GM21786 (cell line): Measurements from ENCODE around the gene CAMK2B.
"Not testable (repeated sequence)": the region's sequence is repeated elsewhere in the genome, so short reads cannot be mapped to it uniquely, and the experiment has no call there.

Experiments
- ATAC-seq: cut with Tn5 transposase; IDR thresholded peaks from one replicate; pipeline ENCODE4 v1.9.1; 2021; ENCODE audit not compliant: unreplicated experiment

CAMK2B gene

DNA sequence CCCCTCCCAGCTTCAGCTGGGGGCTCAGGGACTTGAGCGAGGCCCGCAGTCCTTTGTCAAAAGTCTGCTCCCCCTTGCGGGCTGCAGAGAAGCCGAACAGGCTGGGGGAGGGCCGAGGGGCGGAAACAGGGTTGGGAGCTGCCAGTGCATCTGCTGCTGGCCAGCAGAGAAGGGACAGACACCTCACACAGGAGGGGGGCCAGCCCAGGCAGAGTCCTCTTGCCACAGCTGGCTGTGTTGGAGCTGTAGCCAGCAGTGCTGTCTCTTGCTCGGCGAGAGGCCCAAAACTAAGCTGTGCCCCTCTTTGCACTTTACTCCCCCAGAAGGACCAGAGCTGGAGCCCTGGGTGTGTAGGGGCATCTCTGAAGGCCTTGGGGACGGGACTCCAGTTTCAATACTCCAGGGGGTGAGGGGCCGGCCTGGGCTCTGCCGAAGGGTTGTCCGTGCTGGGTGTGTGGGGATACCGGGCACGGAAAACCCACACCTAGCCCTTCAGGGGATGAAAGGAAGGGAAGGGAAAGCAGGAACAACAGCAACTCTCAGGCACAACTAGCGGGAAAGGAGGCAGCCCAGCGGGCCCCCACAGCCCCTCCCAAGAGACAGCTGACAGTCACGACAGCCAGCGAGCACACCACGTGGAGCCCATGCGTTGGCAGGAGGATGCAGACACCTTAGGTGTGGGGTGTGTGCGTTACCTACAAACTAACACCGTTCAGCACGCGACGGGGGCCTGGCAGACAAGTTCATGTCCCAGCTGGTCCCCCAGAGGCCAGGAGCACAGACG lies 106.8 kb downstream of the CAMK2B start:
- no peak for ATAC-seq

GRCh38 chr7:44217852-44218402 lies 107.5 kb downstream of the CAMK2B start:
- ATAC-seq, result no peak

DNA sequence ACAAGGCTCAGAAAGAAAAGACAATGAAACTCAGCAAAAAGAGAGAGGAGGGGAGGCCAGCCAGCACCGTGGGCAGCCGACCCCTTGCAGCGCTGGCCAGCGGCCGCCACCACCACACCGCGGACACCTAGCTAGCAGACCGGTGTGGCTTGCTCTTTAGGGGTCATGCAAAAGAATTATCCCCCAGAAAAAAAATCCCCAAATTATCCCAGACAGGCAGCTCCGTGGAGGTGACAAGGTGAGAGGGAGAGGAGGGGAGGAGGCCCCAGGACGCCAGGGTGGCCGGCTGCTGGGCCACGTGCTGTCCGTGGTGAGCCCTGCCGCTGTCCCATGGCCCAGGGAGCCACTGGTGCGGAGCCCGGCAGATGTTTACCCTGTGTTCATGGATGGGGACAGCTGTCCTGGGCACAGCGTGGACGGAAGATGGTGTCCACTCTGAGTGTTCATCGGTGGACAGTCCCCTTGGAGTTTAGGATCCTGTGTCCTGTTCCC lies 108.1 kb downstream of the CAMK2B start:
- no peak for ATAC-seq

DNA sequence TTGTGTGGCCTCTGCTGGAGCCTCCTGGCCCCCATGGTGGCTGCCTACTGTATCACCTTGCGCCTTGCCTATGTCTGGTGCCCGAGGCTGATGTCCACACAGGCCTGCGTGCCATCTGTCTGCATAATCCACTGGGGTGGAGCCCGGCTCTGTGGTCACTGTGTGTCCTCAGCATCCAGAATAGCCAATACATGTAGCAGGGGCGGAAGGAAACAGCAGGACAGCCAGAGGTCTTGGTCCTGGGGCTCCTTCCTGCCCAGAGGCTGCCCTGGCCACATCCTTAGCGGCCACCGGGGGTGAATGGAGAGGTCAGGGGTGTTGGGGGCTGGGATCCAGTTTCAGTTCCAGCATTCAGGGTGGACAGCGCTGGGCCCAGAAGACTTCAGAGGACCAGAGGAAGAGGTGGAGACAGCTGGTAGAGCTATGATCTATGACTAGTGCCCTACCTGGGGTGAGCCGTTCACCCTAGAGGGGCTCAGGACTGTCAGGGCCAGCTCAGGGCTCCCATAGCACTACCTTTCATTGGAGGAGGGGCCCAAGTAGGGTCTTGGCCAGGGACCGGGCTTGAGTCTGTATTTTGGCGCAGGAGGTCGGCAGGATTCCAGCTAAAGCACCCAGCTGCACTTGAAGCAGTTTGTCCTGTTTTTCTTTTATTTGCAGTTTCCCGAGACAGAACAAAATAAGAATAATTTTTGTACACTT lies 108.7 kb downstream of the CAMK2B start:
- no peak for ATAC-seq

DNA sequence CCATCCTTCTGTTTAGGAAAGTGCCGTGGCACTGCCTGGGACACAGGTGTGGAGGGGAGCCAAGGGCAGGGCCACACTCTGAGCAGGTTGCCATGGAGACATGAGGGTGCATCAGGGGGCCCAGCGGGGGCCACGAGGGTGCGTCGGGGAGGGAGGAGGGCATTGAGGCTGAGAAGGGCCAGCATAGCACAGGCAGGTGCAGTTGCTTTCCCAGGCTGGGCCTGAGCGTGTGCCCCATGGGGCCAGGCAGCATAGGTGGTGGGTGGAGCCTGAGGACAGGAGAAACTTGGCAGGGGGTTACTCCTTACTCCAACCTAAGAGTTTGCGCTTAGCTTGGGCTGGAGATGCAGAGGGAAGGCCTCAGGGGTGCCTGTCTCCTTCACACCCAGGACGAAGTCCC lies 109.4 kb downstream of the CAMK2B start:
- ATAC-seq, result no peak

DNA sequence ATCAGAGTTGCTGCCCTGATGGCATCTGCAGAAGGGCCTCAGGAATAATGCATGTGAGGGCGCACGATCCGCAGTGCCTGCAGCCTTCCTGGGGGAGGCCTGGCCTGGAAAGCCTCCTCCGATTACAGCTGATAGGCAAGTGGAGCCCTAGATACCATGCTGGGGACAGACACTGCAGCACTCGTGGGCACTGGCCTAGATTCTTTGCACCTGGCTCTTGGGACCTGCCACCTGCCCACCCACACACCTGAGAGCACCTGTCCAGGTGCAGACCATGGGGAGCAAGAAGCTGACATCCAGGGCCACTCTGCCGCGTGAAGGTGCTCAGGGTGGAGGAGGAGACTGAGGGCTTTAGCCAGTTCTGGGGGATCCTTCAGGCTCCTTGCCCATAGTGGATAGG lies 109.9 kb downstream of the CAMK2B start:
- ATAC-seq, result no peak

DNA sequence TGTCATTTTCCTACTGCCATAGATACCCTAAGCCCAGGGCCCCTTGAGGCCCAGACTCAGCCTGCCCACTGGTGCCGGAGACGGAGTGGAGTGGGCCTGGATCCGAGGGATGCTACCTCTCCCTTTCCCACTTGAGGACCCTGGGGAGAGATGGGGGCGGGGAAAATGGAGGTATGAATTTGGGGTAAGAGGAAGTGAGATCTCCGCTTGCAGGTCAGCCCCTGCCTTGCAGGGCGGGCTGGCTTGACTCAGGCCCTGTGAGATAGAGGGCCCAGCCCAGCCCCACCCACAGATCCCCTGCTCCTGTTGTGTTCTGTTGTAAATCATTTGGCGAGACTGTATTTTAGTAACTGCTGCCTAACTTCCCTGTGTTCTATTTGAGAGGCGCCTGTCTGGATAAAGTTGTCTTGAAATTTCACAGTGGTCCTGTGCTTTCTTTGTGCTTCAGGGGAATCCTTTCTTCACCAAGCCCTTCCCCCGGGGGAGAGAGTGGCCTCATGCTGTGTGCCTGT lies 111.5 kb downstream of the CAMK2B start:
- no peak for ATAC-seq

- no peak for ATAC-seq
Measured at GRCh38 chr7:44213206-44213876, 112.1 kb downstream of the CAMK2B start.

DNA sequence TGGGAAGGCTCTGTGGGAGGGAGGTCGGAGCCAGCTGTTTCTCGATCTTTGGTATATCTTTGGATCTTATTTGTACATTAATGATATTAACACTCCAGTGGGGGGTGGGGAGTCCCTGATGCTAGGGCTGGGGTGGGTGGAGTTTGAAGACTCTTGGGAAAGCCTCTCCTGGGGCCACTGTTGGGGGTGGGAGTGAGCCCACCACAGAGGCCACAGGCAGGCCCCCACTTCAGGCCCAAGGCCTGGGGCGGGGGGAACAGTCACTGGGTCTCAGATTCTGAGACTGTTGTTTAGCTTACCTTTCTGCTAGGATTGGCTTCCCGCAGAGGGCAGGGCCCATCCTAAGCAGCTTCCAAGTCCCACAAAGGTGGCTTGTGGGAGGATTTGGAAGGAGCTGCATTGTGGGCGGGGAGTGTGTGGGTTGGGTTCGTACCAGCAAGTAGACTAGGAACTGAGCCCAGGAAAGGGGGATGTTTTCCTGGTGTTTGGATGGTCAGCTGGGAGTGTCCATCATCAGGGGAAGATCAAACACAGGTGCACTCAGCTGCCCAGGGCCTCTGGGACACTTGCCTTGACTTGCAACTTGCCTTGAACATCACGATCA lies 112.7 kb downstream of the CAMK2B start:
- no peak for ATAC-seq

DNA sequence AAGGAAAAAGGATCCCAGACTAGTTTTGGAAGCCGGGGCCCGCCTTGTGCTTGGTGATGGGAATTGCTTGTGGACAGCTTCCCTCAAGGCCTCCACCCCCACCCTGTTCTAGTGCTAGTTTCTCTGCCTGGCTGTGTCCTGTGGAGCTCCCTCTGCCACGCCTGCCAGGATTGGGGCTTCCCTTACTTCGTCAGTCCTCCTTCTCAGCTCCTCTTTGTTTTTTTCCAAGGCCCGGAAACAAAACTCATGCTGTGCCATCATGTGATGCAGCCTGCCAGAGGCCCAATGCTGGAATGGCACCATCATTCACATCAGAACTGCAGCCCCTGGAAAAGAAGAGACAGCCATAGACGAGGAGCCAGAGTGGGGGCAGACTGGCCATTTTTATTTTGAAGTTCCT lies 113.4 kb downstream of the CAMK2B start:
- no peak for ATAC-seq

DNA sequence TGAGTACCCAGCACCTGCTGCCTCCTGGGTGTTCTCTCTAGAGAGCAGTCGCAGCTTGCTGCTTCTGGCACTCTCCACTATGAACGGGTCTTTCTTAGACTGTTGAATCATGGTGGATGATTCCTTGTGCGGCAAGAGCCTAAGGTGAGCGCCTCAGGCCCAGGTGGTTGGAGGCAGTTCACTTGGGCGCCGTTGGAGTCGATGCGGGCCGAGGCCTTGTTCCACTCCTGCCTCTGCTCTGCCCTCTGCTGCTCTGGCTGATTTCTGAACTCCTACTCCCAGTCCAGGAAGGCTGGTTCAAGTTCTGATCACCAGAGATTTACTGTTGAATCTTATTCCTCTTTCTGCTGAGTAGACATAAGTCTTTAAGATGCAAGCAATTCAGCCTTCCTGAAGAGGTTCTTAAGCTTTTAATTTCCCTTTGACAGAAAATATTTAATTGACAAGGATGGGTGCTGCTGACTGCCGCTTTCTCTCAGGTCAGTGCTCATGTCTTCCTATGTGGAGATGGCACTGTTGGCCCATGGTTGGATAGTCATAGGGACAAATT lies 114.2 kb downstream of the CAMK2B start:
- ATAC-seq, result no peak

DNA sequence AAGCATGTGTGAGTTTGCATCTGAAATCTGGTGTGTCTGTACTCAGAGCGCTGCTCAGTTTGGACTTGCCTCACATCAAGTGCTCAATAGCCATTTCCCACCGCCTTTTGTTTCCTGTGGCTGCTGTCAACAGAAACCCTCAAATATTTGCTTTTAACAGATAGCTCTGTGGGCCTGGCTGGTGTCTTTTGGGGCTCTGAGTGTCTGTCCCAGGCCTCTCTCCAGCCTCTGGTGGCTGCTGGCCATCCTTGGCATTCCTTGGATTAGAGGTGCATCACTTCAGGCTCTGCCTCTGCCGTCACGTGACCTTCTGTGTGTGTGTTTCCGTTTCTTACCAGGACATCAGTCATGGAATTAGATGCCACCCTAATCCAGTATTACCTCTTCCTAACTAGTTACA lies 115.3 kb downstream of the CAMK2B start:
- no peak for ATAC-seq

- ATAC-seq, result no peak
Measured at GRCh38 chr7:44208085-44208484, 117.3 kb downstream of the CAMK2B start.

DNA sequence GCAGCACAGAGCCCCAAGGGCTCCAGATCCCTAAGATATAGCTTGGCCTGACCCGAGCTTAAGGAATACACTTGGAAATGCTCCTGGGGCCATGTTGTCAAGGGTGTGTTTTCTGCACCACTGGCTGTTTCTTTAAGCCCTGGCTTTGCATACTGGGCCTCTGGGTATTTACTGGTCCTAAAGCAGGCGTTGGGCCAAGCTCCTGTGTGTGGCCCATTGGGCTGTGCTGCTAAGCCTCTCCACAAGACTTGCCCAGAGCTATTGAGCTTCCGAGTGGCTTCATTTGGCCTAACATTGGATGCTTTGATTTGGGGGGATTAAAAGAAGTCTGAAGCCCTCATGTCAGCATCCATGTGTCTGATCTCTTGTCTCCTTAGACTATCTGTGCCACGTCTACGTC lies 119.4 kb downstream of the CAMK2B start:
- no peak for ATAC-seq

GRCh38 chr7:44201813-44202212 lies 123.6 kb downstream of the CAMK2B start:
- ATAC-seq, result no peak

DNA sequence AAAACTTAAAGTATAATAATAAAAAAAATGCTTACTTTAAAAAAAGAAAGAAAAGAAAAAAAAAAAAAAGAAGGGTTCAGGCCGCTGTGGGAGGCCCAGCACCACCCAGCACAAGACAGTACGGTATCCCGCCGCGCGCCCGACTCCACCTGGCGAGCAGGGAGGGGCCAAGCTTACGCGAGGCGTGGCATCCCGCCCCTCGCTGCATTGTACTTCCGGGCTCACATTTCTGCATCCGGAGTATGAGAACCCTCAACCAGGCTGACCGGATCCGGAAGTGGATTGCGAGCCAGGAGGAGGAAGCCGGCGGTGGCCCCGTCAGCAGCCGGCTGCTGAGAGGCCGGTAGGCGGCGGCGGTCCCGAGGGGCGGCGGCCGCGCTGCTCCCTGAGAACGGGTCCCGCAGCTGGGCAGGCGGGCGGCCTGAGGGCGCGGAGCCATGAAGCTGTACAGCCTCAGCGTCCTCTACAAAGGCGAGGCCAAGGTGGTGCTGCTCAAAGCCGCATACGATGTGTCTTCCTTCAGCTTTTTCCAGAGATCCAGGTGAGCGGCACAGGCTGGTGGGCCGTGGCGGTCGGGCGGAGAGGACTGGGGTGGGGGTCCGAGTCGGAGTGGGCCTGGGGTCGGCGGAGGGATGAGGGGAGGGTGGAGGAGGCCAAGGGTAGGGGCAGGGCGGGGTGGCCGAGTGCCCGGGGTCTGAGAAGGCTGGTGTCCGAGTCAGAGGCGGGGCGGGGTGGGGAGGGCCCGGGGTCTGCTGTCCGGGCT lies 124.5 kb downstream of the CAMK2B start, which contains the start of gene YKT6:
Gene YKT6 (plus strand): TSS at position 280 of the 763 bp plus-strand sequence. CDS start 158 bp downstream, at position 438.
- ATAC-seq, result peak; percentile 99

GRCh38 chr7:44200163-44200562 lies 125.2 kb downstream of the CAMK2B start:
- ATAC-seq, result not testable (repeated sequence)

DNA sequence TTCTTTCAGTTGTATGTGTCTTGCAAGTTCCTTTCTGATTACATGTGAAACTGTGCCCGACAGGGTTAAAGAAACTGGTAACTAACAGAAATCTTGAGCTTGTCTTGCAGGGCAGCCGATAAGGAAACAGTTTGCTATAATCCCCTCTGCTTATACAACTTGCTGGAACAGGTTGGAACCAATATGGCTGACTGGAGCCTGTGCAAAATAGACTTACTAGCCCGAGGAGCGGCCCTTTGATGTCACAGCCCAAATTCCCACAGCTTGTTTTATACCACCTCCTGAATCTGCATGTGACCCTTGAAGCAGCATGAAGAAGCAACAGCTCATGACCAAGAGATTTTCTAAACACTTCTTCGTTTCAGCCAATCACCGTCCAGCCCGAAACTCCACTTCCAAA lies 127.9 kb downstream of the CAMK2B start:
- no peak for ATAC-seq

DNA sequence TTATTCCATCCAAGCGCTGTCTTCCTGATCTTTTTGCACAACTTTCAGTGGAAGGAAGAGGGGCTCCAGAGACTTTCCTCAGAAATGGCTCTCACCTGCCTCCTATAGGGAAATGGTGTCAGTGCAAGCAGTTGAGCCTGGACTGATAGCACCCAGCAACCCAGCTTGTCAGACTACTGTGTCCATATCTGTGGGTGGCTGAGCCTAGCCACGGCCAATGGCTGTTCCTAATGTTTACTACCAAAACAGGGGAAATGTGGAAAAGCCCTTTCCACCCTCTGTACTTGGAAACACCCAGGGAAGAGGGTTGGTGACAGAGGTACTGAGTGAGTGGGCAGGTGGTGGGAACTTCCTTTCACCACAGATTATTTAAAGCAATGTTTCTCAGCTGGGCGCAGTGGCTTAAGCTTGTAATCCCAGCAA lies 128.9 kb downstream of the CAMK2B start:
- no peak for ATAC-seq

- ATAC-seq, result no peak
Measured at GRCh38 chr7:44195889-44196288, 129.5 kb downstream of the CAMK2B start.
